Chondrocyte (in vitro differentiated cells): ENCODE results near the gene TSPAN9. TPM values are rescaled to one million over a fixed set of nuclear protein-coding genes. Genes with fewer than 3 reads are reported as not detected.

ENCODE experiments used
- DNase-seq: peaks from one replicate; pipeline ENCODE4 v3.0.0; 2021; ENCODE audit warnings: mixed read lengths, low spot score
- H3K27ac Mint-ChIP-seq: one replicate; pipeline ENCODE4 v1.8.0; 2021; ENCODE audit warnings: mild to moderate bottlenecking, moderate library complexity, mixed read lengths; ENCODE audit not compliant: unreplicated experiment
- H3K27me3 Mint-ChIP-seq: 2 replicates; pipeline ENCODE4 v1.8.0; 2021; ENCODE audit warnings: low read depth, mixed read lengths
- H3K36me3 Mint-ChIP-seq: 2 replicates; pipeline ENCODE4 v1.8.0; 2021; ENCODE audit warnings: low read depth, mixed read lengths
- H3K4me1 Mint-ChIP-seq: 2 replicates; pipeline ENCODE4 v1.8.0; 2021; ENCODE audit warnings: low read depth, mild to moderate bottlenecking, mixed read lengths
- H3K4me3 Mint-ChIP-seq: one replicate; pipeline ENCODE4 v1.8.0; 2021; ENCODE audit warnings: mild to moderate bottlenecking, moderate library complexity, mixed read lengths; ENCODE audit not compliant: unreplicated experiment
- H3K9me3 Mint-ChIP-seq: 2 replicates; pipeline ENCODE4 v1.8.0; 2021; ENCODE audit warnings: low read depth, mixed read lengths
- total RNA-seq: library from RNA; stranded (reverse); gene quantifications from 3 replicates; pipeline ENCODE4 v1.2.1, GENCODE V29; 2021
- TF ChIP-seq, protein P1 (sequence below): fragments of 200-600 bp; sonication (generic); IDR thresholded peaks from 2 replicates; pipeline ENCODE4 v1.5.0; 2021; ENCODE audit warnings: antibody characterized with exemption, mild to moderate bottlenecking, moderate library complexity

The TSPAN9 gene
- total RNA-seq, 1 donor from 2014 or later, result 50.4 TPM

DNA sequence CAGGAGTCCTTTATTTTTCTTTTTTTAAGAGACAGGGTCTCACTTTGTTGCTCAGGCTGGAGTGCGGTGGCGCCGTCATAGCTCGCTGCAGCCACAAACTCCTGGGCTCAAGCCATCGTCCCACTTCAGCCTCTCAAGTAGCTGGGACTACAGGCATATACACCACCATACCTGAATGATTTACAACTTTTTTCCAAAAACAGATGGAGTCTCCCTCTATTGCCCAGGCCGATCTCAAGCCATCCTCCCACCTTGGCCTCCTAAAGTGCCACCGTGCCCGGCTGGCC, 205.1 kb downstream of the TSPAN9 start:
- TF ChIP-seq, protein P1, sequence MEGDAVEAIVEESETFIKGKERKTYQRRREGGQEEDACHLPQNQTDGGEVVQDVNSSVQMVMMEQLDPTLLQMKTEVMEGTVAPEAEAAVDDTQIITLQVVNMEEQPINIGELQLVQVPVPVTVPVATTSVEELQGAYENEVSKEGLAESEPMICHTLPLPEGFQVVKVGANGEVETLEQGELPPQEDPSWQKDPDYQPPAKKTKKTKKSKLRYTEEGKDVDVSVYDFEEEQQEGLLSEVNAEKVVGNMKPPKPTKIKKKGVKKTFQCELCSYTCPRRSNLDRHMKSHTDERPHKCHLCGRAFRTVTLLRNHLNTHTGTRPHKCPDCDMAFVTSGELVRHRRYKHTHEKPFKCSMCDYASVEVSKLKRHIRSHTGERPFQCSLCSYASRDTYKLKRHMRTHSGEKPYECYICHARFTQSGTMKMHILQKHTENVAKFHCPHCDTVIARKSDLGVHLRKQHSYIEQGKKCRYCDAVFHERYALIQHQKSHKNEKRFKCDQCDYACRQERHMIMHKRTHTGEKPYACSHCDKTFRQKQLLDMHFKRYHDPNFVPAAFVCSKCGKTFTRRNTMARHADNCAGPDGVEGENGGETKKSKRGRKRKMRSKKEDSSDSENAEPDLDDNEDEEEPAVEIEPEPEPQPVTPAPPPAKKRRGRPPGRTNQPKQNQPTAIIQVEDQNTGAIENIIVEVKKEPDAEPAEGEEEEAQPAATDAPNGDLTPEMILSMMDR, result no peak
- DNase-seq, result no peak
- H3K27me3 Mint-ChIP-seq, result no peaks in the 10 kb centered on the region
- H3K4me1 Mint-ChIP-seq, result no peaks in the 10 kb centered on the region
- no peak overlapping the region for H3K27ac Mint-ChIP-seq
- no peaks in the 10 kb centered on the region for H3K9me3 Mint-ChIP-seq
- H3K4me3 Mint-ChIP-seq, result no peak overlapping the region
- peaks cover 26% of the 10 kb centered on the region for H3K36me3 Mint-ChIP-seq

DNA sequence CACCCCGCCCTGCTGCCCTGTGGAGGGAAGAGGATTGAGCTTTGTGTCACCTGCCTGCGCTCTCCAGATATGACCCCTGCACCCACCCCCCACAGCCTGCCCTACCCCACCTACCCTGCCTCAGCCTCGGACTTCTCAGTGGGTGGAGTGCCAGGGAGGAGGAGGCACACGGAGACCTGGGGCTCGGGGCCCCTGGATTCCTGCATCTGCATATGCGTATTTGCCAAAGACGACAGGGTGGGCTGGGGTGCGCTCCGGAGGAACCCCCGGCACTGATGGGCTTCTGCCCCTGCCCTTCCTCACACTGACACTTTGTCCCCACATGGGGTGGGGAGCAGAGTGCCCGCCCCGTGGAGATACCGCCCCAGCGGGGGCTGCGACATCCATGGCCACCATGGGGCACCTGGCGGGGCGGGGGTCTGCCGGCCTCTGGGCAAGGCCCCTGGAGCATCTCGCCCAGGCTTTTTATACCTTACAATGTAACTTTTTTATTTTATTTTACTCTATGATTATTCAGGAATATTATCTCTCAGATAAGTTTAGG, 206.0 kb downstream of the TSPAN9 start:
- H3K36me3 Mint-ChIP-seq, result peaks cover 25% of the 10 kb centered on the region
- no peak for DNase-seq
- H3K27me3 Mint-ChIP-seq, result no peaks in the 10 kb centered on the region
- no peaks in the 10 kb centered on the region for H3K9me3 Mint-ChIP-seq
- no peaks in the 10 kb centered on the region for H3K4me1 Mint-ChIP-seq
- H3K4me3 Mint-ChIP-seq, result no peak overlapping the region
- no peak overlapping the region for H3K27ac Mint-ChIP-seq
- TF ChIP-seq, protein P1, result no peak

DNA sequence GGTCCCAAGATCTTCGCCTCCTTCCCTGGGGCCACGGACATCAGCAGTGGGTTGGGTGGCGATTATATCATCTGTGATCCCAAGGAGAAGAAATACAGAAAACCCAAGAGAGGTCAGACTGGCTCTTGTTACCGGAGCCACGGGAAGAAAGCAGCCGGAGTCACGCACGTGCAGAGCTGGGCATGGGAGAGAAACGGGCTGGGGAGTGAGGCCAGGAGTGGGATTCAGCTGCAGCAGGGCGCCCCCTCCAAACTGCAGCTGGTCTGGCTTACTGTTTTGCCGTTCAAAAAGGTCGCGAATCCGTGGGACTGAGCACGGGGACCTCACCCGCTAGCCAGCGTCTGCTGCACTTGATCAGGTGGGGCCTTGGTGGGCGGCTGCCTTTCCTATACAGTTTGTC, 207.2 kb downstream of the TSPAN9 start:
- H3K36me3 Mint-ChIP-seq, result peaks cover 22% of the 10 kb centered on the region
- no peak for DNase-seq
- H3K9me3 Mint-ChIP-seq, result no peaks in the 10 kb centered on the region
- H3K27me3 Mint-ChIP-seq, result no peaks in the 10 kb centered on the region
- H3K27ac Mint-ChIP-seq, result no peak overlapping the region
- no peaks in the 10 kb centered on the region for H3K4me1 Mint-ChIP-seq
- no peak overlapping the region for H3K4me3 Mint-ChIP-seq
- TF ChIP-seq, protein P1, result no peak

DNA sequence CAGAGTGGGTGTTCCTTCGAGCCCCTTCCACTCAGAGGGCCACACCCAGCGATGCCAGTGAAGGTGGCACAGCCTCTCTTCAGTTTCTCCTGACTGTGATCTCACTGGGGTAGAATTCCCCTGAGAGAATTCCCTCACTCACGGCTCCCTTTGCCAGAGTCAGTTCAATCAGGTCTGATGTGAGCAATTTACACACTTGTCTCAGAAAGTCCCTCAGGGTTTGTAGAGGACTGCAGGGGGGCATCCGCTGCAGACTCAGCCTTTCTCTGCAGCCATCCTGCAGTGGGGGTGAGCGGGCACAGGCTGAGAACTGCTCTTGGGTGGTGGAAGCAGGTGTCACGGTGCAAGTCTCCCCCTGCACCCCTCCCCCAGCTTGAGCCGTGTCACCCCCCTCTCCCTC, 208.4 kb downstream of the TSPAN9 start:
- TF ChIP-seq, protein P1, result no peak
- no peak overlapping the region for H3K27ac Mint-ChIP-seq
- H3K27me3 Mint-ChIP-seq, result no peaks in the 10 kb centered on the region
- no peak overlapping the region for H3K4me3 Mint-ChIP-seq
- peaks cover 22% of the 10 kb centered on the region for H3K36me3 Mint-ChIP-seq
- H3K4me1 Mint-ChIP-seq, result no peaks in the 10 kb centered on the region
- H3K9me3 Mint-ChIP-seq, result no peaks in the 10 kb centered on the region
- DNase-seq, result no peak

DNA sequence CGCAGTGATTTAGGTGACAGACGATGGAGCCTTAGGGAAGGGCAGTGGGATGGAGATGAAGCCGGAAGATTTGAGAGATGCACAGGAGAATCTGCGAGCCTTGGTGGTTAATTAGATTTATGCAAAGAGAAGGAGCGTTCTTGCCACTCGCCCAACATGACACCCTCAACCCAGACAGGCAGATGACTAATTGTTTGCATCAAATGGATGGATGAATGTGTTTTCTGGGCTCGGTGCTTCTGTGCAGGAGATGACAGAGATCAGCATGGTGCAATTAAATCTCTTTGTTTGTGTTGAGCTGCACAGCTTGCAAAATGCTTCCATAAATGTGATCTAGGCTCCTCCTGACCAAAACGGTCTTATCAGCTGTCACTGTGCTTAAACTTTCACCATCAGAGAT, 211.5 kb downstream of the TSPAN9 start:
- no peak for DNase-seq
- Mint-ChIP-seq H3K4me1 (peaks cover under 1% of the 10 kb centered on the region), H3K9me3 (no peaks in the 10 kb centered on the region), H3K27me3 (no peaks in the 10 kb centered on the region), H3K4me3 (no peak overlapping the region), H3K36me3 (peaks cover 9% of the 10 kb centered on the region), H3K27ac (no peak overlapping the region)
- TF ChIP-seq, protein P1, result no peak
